AG04450 (cell line): Measurements from ENCODE around the gene PRKG1. TPM values are rescaled to one million over a fixed set of nuclear protein-coding genes. Genes with fewer than 3 reads are reported as not detected.

Source experiments
- CTCF ChIA-PET: fragments of 300-600, 350-600 bp; formaldehyde crosslinking; extraction: SDS; loops from one replicate; lab custom pipeline; 2022; ENCODE audit warnings: antibody characterized with exemption, inconsistent platforms; lab: Charles Lee
- POLR2A ChIA-PET: fragments of 350-600 bp; formaldehyde crosslinking; extraction: SDS; loops from one replicate; lab custom pipeline; 2021; ENCODE audit warnings: antibody characterized with exemption, inconsistent platforms; lab: Yijun Ruan, JAX
- DNase-seq: peaks from one replicate; pipeline ENCODE4 v3.0.0-alpha.2; 2011; ENCODE audit warnings: low read depth, low spot score
- H3K27ac ChIP-seq: one replicate; pipeline ENCODE4 v1.5.1; 2012; ENCODE audit warnings: low read depth, low read length, control low read depth
- H3K27me3 ChIP-seq: one replicate; pipeline ENCODE4 v1.6.0; 2012; ENCODE audit warnings: low read length; ENCODE audit not compliant: control insufficient read depth, insufficient read depth
- H3K4me3 ChIP-seq: 2 replicates; pipeline ENCODE4 v1.5.1; 2011; ENCODE audit warnings: mild to moderate bottlenecking, low read depth, low read length, control low read depth
- H3K9me3 ChIP-seq: 2 replicates; pipeline ENCODE4 v1.5.1; 2012; ENCODE audit warnings: low read length; ENCODE audit not compliant: control insufficient read depth, insufficient read depth
- polyA plus RNA-seq: library from polyadenylated mRNA; depleted of rRNA; stranded (reverse); fragments of >200 nt; gene quantifications from 2 replicates; pipeline ENCODE4 v1.2.3, GENCODE V29; 2011
- TF ChIP-seq, protein P1 (sequence below): IDR thresholded peaks from 2 replicates; pipeline ENCODE4 v1.5.1; 2011; ENCODE audit warnings: low read depth, low read length, control low read depth, inconsistent platforms

The PRKG1 gene
- polyA plus RNA-seq, 1 experiment = 19.0 TPM

DNA sequence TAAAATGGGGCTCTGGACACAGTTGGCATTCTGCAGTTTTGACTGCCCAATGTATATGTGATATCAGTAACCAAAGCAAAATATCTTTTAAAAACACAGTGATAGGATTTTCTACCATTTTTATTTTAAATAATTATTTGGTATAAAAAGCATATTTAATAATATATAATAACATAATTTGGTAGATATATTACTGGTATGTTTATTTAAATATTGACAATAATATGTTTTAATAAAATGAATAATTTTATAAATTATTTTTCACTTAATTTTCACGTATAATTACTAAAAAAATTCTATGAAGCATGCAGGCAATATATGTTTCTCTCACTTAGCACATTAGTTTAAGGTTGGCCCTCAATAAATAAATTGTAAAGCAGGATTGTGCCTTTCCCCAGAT is 269.1 kb downstream of the PRKG1 start:
- no peak for DNase-seq
- CTCF ChIA-PET = no interaction called here
- Histone ChIP-seq H3K4me3 (no peak overlapping the region), H3K27me3 (no peaks in the 10 kb centered on the region), H3K27ac (no peak overlapping the region), H3K9me3 (no peaks in the 10 kb centered on the region)
- TF ChIP-seq, protein P1, sequence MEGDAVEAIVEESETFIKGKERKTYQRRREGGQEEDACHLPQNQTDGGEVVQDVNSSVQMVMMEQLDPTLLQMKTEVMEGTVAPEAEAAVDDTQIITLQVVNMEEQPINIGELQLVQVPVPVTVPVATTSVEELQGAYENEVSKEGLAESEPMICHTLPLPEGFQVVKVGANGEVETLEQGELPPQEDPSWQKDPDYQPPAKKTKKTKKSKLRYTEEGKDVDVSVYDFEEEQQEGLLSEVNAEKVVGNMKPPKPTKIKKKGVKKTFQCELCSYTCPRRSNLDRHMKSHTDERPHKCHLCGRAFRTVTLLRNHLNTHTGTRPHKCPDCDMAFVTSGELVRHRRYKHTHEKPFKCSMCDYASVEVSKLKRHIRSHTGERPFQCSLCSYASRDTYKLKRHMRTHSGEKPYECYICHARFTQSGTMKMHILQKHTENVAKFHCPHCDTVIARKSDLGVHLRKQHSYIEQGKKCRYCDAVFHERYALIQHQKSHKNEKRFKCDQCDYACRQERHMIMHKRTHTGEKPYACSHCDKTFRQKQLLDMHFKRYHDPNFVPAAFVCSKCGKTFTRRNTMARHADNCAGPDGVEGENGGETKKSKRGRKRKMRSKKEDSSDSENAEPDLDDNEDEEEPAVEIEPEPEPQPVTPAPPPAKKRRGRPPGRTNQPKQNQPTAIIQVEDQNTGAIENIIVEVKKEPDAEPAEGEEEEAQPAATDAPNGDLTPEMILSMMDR = no peak
- POLR2A ChIA-PET = no interaction called here

DNA sequence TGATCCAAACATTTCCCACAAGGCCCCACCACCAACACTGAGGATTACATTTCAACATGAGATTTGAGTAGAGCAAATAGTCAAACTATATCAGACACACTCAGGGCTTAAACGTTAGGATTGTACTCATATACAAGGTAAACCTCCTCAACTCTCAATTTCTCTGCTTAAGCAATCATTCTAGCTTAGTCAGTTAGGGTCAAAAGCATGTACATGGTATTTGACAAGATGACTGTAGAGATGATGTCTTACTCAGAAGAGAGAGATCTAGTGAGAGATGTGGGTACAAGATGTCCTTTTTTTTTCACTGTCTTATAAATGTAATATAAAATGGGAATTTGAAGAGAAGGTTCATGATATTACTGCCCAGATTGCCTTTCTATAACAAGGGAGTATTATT is 270.1 kb downstream of the PRKG1 start:
- DNase-seq = no peak
- ChIA-PET POLR2A (no interaction called here), CTCF (no interaction called here)
- Histone ChIP-seq H3K9me3 (no peaks in the 10 kb centered on the region), H3K27me3 (no peaks in the 10 kb centered on the region), H3K27ac (no peak overlapping the region), H3K4me3 (no peak overlapping the region)
- TF ChIP-seq, protein P1 = no peak

DNA sequence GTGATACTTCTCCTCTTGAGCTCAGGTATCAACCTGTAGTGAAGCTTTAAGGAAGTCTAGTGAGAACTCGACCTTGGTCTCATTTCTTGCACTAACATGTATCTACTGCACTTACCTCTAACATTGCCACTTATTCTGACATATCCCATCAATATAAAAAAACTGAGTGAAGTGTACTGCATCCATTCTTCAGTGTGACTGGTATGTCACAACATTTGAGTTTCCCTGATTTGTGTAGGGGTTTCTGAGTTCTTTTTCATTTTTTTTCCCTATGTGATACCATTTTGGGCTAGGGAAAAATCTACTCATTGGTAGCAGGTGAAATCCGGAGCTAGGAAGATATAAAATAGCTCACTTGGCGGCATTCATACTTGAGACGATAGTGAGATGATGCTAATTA is 274.3 kb downstream of the PRKG1 start:
- H3K27ac ChIP-seq = no peak overlapping the region
- TF ChIP-seq, protein P1 = no peak
- DNase-seq = no peak
- POLR2A ChIA-PET = no interaction called here
- CTCF ChIA-PET = no interaction called here
- H3K4me3 ChIP-seq = no peak overlapping the region
- H3K9me3 ChIP-seq = no peaks in the 10 kb centered on the region
- H3K27me3 ChIP-seq = no peaks in the 10 kb centered on the region

DNA sequence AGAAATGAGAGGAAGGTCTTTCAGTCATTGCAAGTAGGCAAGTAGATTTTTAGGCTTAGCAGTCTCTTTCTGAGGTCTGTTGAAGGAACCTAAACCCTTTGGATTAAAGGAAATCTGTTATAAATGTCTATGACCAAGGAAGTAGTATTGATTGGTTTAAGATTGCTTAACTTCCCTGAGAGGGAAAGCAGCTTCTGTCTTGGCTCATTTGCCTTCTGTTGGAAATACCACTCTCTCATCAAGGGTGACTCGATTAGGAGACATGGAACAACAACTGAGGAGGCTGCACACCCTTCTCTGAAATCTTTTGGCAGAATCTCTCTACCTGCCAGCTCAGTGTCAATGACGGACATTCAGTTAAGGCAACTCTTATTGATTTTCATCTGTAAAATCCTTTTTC is 282.9 kb downstream of the PRKG1 start:
- Histone ChIP-seq H3K27me3 (no peaks in the 10 kb centered on the region), H3K4me3 (no peak overlapping the region), H3K27ac (no peak overlapping the region), H3K9me3 (no peaks in the 10 kb centered on the region)
- no peak for DNase-seq
- TF ChIP-seq, protein P1 = no peak
- ChIA-PET POLR2A (no interaction called here), CTCF (no interaction called here)

DNA sequence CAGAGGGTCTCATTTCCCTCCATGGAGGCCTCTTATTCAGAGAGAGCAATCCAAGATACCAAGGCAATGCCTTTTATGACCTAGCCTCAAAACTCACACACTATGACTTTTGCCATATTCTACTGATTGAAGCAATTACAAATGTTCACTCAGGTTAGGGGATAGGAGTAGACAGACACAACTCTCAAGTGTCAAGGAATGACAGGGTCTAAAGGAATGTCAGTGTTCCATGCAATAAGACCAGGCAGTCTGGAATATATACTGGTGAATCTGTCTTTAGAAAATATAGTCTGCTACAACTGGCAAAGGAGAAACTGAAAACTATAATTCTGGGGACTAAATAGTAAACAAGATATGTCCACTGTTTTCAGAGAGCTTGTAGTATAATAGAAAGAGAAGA is 283.9 kb downstream of the PRKG1 start:
- TF ChIP-seq, protein P1 = no peak
- POLR2A ChIA-PET = no interaction called here
- Histone ChIP-seq H3K27me3 (no peaks in the 10 kb centered on the region), H3K9me3 (no peaks in the 10 kb centered on the region), H3K4me3 (no peak overlapping the region), H3K27ac (no peak overlapping the region)
- no peak for DNase-seq
- CTCF ChIA-PET = interaction anchor here (0.6 kb wide), 2 partner anchors 279 to 1389 kb away, joined by 3 to 6 read pairs; no protein-coding TSS in a partner anchor
